Measurements from ENCODE around the gene GARNL3. TPM values are rescaled to one million over a fixed set of nuclear protein-coding genes. Genes with fewer than 3 reads are reported as not detected.

GARNL3 gene
- total and polyA plus RNA-seq, 2 of the 13 experiments (the other 11 are each of a cell fraction or from before 2014, with no cell fraction given) = 3.9 to 11.0 TPM

DNA sequence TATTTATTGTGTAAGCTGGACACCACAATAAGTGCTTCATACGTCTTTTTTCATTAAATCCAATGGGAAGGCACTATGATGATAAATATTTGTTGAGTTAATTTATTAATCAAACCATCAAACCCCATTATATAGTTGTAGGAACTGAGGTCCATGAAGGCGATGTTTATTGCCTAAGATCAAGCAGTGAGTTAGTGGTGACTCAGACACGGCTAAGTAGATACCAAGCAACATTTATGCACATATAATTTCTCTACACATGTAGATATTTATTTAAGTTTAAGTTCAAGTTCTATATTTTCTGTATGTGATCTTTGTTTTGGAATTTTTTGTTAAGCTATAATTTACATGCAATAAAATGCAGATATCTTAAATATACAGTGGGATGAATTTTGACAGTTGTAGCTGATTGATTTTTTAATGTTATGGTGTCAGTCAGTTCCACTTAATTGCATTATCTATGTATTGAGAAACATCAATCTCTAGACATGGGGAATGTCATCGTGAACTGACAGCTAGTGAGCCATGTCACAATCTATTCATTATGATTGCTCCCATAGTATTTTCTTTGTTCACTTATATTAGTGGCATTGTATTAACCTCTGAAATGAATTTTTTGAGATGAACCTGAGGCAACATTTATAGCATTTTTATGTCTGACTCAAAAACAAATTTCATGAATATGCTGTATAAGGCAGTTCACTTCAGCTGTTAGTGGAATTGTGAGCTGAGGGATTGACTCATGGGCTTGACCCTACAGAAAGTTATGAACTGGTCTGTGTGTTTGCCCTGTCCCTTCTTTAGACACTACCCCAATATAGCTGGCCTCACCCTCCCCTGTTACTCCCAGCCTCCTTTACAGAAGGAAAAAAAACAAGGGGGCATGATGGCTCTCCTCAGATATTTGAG lies 11.9 kb upstream of the GARNL3 start (continued):
- TF ChIP-seq, protein P1, sequence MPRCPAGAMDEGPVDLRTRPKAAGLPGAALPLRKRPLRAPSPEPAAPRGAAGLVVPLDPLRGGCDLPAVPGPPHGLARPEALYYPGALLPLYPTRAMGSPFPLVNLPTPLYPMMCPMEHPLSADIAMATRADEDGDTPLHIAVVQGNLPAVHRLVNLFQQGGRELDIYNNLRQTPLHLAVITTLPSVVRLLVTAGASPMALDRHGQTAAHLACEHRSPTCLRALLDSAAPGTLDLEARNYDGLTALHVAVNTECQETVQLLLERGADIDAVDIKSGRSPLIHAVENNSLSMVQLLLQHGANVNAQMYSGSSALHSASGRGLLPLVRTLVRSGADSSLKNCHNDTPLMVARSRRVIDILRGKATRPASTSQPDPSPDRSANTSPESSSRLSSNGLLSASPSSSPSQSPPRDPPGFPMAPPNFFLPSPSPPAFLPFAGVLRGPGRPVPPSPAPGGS (CRISPR knock-in tag; IDR thresholded peaks at IDR 0.05) = no peak
- TF ChIP-seq KDM1A (CRISPR knock-in tag; IDR thresholded peaks at IDR 0.05) = no peak
- TF ChIP-seq, protein P2, sequence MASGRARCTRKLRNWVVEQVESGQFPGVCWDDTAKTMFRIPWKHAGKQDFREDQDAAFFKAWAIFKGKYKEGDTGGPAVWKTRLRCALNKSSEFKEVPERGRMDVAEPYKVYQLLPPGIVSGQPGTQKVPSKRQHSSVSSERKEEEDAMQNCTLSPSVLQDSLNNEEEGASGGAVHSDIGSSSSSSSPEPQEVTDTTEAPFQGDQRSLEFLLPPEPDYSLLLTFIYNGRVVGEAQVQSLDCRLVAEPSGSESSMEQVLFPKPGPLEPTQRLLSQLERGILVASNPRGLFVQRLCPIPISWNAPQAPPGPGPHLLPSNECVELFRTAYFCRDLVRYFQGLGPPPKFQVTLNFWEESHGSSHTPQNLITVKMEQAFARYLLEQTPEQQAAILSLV (CRISPR knock-in tag; IDR thresholded peaks at IDR 0.05; ENCODE audit: borderline replicate concordance) = no peak
- TF ChIP-seq, protein P3, sequence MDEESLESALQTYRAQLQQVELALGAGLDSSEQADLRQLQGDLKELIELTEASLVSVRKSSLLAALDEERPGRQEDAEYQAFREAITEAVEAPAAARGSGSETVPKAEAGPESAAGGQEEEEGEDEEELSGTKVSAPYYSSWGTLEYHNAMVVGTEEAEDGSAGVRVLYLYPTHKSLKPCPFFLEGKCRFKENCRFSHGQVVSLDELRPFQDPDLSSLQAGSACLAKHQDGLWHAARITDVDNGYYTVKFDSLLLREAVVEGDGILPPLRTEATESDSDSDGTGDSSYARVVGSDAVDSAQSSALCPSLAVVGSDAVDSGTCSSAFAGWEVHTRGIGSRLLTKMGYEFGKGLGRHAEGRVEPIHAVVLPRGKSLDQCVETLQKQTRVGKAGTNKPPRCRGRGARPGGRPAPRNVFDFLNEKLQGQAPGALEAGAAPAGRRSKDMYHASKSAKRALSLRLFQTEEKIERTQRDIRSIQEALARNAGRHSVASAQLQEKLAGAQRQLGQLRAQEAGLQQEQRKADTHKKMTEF (CRISPR knock-in tag; IDR thresholded peaks at IDR 0.05) = no peak
- TF ChIP-seq, protein P4, sequence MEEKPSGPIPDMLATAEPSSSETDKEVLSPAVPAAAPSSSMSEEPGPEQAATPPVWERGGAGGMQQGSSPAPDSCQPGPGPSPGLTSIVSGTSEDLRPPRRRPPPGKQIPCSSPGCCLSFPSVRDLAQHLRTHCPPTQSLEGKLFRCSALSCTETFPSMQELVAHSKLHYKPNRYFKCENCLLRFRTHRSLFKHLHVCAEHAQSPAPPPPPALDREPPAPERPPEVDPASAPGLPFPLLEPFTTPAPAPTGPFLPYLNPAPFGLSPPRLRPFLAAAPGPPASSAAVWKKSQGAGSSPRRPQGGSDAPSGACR (CRISPR knock-in tag; IDR thresholded peaks at IDR 0.05) = no peak
- TF ChIP-seq ZNF251 (CRISPR knock-in tag; IDR thresholded peaks at IDR 0.05) = no peak
- no peak for TF ChIP-seq ATAD3A (CRISPR knock-in tag; IDR thresholded peaks at IDR 0.05)
- TF ChIP-seq, protein P5, sequence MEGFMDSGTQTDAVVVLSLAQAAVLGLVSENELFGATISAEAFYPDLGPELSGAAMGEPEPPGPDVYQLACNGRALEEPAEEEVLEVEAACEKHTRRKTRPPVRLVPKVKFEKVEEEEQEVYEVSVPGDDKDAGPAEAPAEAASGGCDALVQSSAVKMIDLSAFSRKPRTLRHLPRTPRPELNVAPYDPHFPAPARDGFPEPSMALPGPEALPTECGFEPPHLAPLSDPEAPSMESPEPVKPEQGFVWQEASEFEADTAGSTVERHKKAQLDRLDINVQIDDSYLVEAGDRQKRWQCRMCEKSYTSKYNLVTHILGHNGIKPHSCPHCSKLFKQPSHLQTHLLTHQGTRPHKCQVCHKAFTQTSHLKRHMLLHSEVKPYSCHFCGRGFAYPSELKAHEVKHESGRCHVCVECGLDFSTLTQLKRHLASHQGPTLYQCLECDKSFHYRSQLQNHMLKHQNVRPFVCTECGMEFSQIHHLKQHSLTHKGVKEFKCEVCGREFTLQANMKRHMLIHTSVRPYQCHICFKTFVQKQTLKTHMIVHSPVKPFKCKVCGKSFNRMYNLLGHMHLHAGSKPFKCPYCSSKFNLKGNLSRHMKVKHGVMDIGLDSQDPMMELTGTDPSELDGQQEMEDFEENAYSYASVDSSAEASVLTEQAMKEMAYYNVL (CRISPR knock-in tag; IDR thresholded peaks at IDR 0.05; ENCODE audit: borderline replicate concordance) = no peak
- TF ChIP-seq ZNF674 (CRISPR knock-in tag; IDR thresholded peaks at IDR 0.05; ENCODE audit: low read depth) = no peak
